A549 (cell line): ENCODE measurements around the gene TUBGCP2.

Experiments
- BHLHE40 ChIP-seq: IDR thresholded peaks from 2 replicates; pipeline ENCODE4 v1.6.1; 2012; ENCODE audit warnings: low read depth, low read length, inconsistent platforms
- CHD2 ChIP-seq: fragments of 150-350 bp; IDR thresholded peaks from 2 replicates; pipeline ENCODE4 v1.6.1; 2014; ENCODE audit warnings: low read length; ENCODE audit not compliant: partially characterized antibody
- HDAC2 ChIP-seq: fragments of 200-600 bp; sonication (generic); IDR thresholded peaks from 2 replicates; pipeline ENCODE4 v1.6.1; 2016
- PHF8 ChIP-seq: fragments of 200-600 bp; sonication (generic); IDR thresholded peaks from 2 replicates; pipeline ENCODE4 v1.6.1; 2016; ENCODE audit warnings: low read depth, mild to moderate bottlenecking, antibody characterized with exemption, moderate library complexity, borderline replicate concordance
- TF ChIP-seq, protein P1 (sequence below): fragments of >200 bp; sonication (Bioruptor Twin); formaldehyde crosslinking; IDR thresholded peaks from 3 replicates; pipeline ENCODE4 v1.5.1; 2016

GRCh38 chr10:133272301-133272963 is 36.2 kb downstream of the TUBGCP2 start:
- TF ChIP-seq, protein P1, sequence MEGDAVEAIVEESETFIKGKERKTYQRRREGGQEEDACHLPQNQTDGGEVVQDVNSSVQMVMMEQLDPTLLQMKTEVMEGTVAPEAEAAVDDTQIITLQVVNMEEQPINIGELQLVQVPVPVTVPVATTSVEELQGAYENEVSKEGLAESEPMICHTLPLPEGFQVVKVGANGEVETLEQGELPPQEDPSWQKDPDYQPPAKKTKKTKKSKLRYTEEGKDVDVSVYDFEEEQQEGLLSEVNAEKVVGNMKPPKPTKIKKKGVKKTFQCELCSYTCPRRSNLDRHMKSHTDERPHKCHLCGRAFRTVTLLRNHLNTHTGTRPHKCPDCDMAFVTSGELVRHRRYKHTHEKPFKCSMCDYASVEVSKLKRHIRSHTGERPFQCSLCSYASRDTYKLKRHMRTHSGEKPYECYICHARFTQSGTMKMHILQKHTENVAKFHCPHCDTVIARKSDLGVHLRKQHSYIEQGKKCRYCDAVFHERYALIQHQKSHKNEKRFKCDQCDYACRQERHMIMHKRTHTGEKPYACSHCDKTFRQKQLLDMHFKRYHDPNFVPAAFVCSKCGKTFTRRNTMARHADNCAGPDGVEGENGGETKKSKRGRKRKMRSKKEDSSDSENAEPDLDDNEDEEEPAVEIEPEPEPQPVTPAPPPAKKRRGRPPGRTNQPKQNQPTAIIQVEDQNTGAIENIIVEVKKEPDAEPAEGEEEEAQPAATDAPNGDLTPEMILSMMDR: no peak
- no peak for TF ChIP-seq CHD2
- no peak for TF ChIP-seq BHLHE40
- no peak for TF ChIP-seq HDAC2
- no peak for TF ChIP-seq PHF8
